GM19351 (cell line): Measurements from ENCODE around the gene TBCD.

ENCODE experiments used
- ATAC-seq: cut with Tn5 transposase; IDR thresholded peaks from one replicate; pipeline ENCODE4 v1.9.1; 2021; ENCODE audit warnings: mild to moderate bottlenecking, moderate library complexity; ENCODE audit not compliant: unreplicated experiment

The TBCD gene

DNA sequence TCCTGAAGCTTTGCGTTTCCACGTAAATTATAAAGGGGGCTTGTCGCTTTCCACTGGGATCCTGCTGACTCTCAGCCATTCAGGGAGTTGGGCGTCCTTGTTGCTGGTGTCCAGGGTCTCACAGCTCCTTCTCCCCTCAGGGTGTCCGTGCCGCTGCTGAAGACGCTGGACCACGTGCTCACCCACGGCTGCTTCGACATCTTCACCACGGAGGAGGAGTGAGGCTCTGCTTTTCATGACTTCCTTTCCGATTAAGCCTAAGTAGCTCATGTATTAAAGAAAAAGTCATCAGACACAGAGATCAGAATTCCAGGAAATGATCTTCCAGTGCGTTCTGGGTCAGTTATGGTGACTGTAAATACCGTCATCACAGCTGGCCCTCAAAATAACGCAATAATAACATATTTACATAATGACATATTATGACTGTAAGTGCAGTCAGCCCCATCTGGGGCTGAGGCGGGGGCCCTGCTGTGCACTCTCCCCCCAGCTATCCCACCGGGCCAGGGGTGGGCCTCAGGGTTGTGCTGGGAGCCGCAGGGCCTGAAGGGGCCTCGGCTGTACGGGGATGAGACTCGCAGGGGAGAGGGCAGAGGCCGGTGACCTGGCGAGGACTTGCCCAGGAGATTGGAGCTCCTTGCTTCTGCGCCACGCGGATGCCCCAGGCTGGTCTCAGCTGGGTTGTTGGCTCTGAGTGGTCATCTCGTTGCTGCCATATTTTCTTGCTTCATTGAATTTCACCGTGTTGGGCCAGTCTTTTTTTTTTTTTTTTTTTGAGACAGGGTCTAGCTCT lies 180.8 kb downstream of the TBCD start:
- ATAC-seq, result no peak

DNA sequence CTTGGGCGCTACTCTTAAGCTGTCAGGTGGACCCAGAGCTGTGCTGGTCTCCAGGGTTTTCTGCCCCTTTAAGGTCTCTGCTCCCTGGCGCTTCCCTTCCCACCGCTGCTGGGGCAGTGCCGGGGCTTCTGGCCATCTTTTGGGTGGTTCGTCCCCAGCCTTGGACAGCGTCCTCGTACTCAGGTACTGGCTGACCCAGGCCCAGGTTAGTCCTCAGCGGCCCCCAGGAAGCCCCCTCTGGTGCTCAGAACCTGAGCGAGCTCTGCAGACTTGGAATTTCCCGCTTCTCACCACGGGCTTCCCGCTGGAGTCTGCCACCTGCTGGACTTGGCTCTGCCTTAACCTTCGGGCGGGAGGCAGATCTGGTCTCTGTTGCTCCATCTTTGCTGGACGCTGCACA lies 182.0 kb downstream of the TBCD start:
- ATAC-seq, result no peak

GRCh38 chr17:82935966-82936767 lies 184.3 kb downstream of the TBCD start:
- ATAC-seq, result no peak

DNA sequence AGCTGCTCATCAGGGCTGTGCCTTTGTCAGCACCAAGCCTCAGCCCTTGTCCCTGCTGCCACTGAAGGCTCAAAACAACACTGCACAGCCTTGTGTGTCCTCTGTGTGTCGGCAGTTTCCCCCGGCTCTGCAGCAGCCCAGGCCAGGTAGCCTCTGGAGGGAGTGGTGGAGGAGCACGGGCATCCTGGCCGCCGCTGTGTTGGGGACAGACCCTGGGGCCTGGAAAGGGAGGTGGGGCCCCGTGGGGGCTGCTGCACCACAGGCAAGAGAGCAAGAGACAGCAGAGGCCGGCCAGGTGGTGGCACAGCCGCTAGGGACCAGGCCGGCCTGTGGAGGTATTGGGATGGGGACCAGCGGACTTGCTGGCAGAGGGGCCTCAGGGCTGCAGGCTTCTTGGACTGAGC lies 184.9 kb downstream of the TBCD start:
- ATAC-seq, result no peak

DNA sequence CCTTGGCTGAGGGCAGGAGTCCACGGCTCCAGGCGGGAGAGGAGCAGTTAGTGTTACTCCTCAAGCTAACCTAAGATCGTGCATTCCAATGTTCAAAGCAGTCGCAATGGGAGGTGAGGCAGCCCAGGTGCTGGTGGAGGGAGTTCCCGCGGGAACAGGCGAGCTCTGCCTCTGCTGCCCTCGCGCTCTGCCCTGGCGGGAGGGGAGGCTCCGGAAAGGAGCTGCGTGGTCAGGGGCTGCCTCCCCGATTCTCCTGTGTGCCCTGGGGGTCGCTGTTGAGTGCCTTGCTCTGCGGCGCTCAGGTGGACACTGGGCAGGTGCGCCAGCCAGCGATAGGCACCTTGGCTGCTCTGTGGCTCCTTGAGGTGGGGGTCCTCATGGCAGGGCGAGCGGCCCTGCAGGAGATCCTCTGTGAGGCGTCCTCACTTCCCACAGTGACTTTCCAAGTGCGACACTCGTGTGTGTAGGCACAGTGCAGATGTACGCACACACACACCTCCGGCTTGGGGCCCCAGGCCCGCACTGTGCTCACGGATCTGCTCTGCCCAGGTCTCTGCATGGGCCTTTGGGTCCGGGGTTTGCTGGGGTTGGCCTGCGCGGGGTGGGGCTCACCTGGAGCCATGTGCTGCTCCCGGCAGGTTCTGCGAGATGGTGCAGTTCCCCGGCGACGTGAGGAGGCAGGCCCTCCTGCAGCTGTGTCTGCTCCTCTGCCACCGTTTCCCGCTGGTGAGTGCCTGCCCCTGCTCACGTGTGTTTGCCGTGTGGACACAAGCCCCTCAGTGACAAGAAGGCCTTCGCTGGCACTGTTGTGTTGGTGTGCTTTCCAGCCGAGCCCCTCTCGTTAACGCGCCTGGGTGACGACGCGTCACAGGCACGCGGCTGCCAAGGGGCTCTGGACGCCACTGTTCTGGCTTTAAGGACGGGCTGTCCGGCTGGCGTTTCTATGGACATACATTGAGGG lies 185.8 kb downstream of the TBCD start:
- no peak for ATAC-seq

GRCh38 chr17:82938486-82938872 lies 186.6 kb downstream of the TBCD start:
- ATAC-seq, result no peak

DNA sequence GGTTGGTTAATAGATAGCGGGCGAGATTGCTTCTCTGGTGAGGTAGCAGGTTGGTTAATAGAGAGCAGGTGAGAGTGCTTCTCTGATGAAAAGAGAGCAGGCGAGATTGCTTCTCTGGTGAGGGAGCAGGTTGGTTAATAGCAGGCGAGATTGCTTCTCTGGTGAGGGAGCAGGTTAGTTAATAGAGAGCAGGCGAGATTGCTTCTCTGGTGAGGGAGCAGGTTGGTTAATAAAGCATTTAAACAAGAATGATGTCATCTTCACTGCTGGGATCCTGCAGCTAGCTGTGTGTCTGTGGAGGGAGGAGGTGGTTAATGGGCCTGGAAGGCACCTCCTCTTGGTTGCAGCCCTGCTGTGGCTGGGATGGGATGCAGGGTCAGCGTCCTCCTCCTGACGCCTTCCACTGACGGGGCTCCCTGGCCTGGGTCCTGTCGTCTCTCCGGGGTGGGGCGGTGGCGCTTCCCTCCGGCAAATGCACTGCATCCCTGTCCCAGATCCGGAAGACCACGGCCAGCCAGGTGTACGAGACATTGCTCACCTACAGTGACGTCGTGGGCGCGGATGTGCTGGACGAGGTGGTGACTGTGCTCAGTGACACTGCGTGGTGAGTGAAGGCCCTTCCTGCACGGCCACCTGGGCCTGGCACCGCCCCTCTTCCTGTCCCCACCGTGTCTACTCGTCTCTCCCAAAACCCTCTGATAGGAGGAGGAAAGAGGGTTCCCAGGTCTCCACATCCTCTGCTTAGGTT lies 187.2 kb downstream of the TBCD start:
- no peak for ATAC-seq

GRCh38 chr17:82939621-82940135 lies 187.8 kb downstream of the TBCD start:
- no peak for ATAC-seq

- no peak for ATAC-seq
Measured at GRCh38 chr17:82940226-82941020, 188.6 kb downstream of the TBCD start.

DNA sequence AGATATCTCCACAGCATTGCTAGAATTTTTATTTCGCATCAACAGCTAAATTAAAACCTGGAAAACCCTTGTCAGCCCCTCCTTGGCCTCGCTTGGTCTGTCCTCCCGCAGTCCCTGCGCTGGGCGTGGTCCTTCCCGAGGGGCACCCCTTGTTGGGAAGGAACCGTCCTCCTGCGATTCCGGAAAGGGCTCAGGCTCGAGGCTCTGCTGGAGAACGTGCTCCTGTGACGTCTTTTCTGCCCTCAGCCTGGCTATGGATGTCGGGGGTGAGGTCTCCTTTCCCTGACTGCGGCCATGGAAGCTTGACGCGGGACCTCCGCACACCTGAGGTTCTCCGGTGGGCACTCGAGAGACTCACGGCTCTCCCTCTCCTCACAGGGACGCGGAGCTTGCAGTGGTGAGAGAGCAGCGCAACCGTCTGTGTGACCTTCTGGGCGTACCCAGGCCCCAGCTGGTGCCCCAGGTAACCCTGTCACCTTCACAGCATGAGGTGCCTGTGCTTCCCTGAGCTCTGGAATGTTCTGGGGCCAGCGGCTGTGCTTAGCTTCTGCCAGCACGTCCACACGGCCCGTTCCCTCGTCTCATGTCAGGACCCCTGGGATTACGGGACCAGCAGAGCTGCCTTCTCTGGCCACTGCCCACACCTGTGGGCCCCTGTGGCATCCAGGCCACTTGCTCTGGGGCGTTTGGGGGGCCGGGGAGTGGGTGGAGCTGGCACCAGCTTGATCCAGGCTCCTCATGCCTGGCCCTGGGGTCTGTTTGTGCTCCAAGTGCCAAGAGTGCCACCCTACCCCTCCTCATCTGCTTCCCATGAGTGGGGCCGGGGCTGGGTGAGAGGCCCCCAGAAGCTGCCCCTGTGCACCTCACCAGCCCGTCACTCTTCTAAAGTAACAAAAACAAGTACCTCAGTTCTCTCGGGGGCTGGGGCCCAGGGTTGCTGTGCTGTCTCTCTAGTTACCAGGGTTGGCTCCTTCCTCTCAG lies 189.4 kb downstream of the TBCD start:
- ATAC-seq, result no peak

- no peak for ATAC-seq
Measured at GRCh38 chr17:82942166-82943130, 190.6 kb downstream of the TBCD start.

GRCh38 chr17:82943339-82943738 lies 191.5 kb downstream of the TBCD start:
- ATAC-seq, result no peak

- ATAC-seq, result no peak
Measured at GRCh38 chr17:82943751-82944150, 191.9 kb downstream of the TBCD start.

DNA sequence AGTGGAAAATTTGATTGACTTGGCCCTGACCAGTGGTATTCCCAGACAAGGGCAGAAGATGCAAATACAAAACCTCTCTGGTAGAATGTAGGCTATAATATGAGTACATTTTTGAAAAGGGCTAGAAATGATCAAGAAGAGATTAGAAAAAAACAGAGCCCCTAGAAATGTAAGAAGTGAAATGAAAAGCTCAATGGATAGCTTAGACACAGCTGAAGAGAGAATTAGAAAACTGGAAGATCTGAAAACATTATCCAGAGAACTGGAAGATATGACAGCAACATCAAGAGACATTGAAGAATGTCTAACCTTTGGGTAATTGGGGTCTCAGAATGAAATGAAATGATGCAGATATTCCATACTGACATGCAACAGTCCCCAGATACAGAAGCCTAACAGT lies 193.1 kb downstream of the TBCD start:
- ATAC-seq, result no peak

DNA sequence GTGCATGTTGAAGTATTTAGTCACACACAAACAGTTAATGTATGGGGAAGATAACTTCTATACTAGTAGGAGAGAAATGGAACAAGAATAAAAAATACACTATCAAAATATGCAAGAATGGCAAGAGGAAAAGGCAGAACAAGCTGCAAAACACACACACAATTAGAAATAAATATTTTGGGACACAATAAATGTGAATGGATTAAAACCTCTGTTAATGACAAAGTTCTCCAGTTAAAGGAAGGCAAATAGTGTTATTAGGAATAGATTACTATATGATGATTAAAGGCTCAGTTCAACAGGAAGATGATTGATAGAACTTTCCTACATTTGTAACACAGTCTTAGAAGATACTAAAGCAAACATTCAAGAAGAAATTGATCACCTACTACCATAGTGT lies 194.2 kb downstream of the TBCD start:
- ATAC-seq, result no peak

GRCh38 chr17:82947051-82947991 lies 195.5 kb downstream of the TBCD start:
- no peak for ATAC-seq
